HG03354 (cell line): ENCODE data around the gene CBFA2T3.
A peak's percentile ranks its signal among the peaks of the same experiment; 100 is the strongest.

Source experiments
- ATAC-seq: cut with Tn5 transposase; IDR thresholded peaks from one replicate; pipeline ENCODE4 v1.9.1; 2021; ENCODE audit warnings: mild to moderate bottlenecking; ENCODE audit not compliant: unreplicated experiment, poor library complexity, severe bottlenecking

The CBFA2T3 gene

GRCh38 chr16:88871349-88871702, 105.7 kb downstream of the CBFA2T3 start:
- ATAC-seq, result no peak

- no peak for ATAC-seq
Measured at GRCh38 chr16:88870608-88871348, 106.2 kb downstream of the CBFA2T3 start.

- no peak for ATAC-seq
Measured at GRCh38 chr16:88869673-88869980, 107.4 kb downstream of the CBFA2T3 start.

- no peak for ATAC-seq
Measured at GRCh38 chr16:88868974-88869672, 107.9 kb downstream of the CBFA2T3 start.

- no peak for ATAC-seq
Measured at GRCh38 chr16:88867581-88868246, 109.3 kb downstream of the CBFA2T3 start.

- ATAC-seq, result no peak
Measured at GRCh38 chr16:88866151-88866920, 110.7 kb downstream of the CBFA2T3 start, which contains the start of gene PABPN1L. Gene PABPN1L (minus strand): TSS chr16:88866660. CDS start chr16:88866606, 54 bp downstream.

- ATAC-seq, result no peak
Measured at GRCh38 chr16:88865742-88866141, 111.3 kb downstream of the CBFA2T3 start.

GRCh38 chr16:88865310-88865709, 111.7 kb downstream of the CBFA2T3 start:
- ATAC-seq, result no peak

- no peak for ATAC-seq
Measured at GRCh38 chr16:88864521-88864920, 112.5 kb downstream of the CBFA2T3 start.

GRCh38 chr16:88864099-88864498, 112.9 kb downstream of the CBFA2T3 start:
- no peak for ATAC-seq

- no peak for ATAC-seq
Measured at GRCh38 chr16:88863426-88863825, 113.6 kb downstream of the CBFA2T3 start.

GRCh38 chr16:88862968-88863367, 114.0 kb downstream of the CBFA2T3 start:
- ATAC-seq, result no peak

- ATAC-seq, result no peak
Measured at GRCh38 chr16:88861359-88861758, 115.6 kb downstream of the CBFA2T3 start.

- ATAC-seq, result no peak
Measured at GRCh38 chr16:88859381-88860091, 117.5 kb downstream of the CBFA2T3 start.

- peak; percentile 39 for ATAC-seq
Measured at GRCh38 chr16:88857728-88858339, 119.2 kb downstream of the CBFA2T3 start.

- ATAC-seq, result peak; percentile 80
Measured at GRCh38 chr16:88856828-88857727, 119.9 kb downstream of the CBFA2T3 start, which contains the start of the genes GALNS and TRAPPC2L. Gene GALNS (minus strand): TSS chr16:88856947. CDS start chr16:88856877, 70 bp downstream. Gene TRAPPC2L (plus strand): TSS chr16:88857127. CDS start chr16:88857151, 24 bp downstream.

GRCh38 chr16:88856122-88856827, 120.7 kb downstream of the CBFA2T3 start:
- ATAC-seq, result no peak
